Neuronal stem cell (in vitro differentiated cells): ENCODE results near the gene POMGNT1.

ENCODE experiments used
- DNase-seq: peaks from one replicate; pipeline ENCODE4 v3.0.0-alpha.2; 2013; ENCODE audit warnings: low spot score
- H2AFZ ChIP-seq: one replicate; pipeline ENCODE4 v1.6.1; 2013; ENCODE audit warnings: mild to moderate bottlenecking, low read length, inconsistent platforms
- H2AK5ac ChIP-seq: 2 replicates; pipeline ENCODE4 v1.6.1; 2013; ENCODE audit warnings: low read depth, mild to moderate bottlenecking, inconsistent platforms, low read length, moderate library complexity, mixed read lengths
- H2BK120ac ChIP-seq: 2 replicates; pipeline ENCODE4 v1.6.1; 2013; ENCODE audit warnings: low read depth, mild to moderate bottlenecking, inconsistent platforms, low read length, moderate library complexity, mixed read lengths
- H2BK12ac ChIP-seq: one replicate; pipeline ENCODE4 v1.6.1; 2013; ENCODE audit warnings: low read length, inconsistent platforms
- H2BK15ac ChIP-seq: 2 replicates; pipeline ENCODE4 v1.6.1; 2013; ENCODE audit warnings: mild to moderate bottlenecking, low read length, inconsistent platforms, mixed read lengths
- H2BK5ac ChIP-seq: one replicate; pipeline ENCODE4 v1.6.1; 2013; ENCODE audit warnings: inconsistent platforms, mild to moderate bottlenecking, low read length, moderate library complexity
- H3K14ac ChIP-seq: one replicate; pipeline ENCODE4 v1.6.1; 2013; ENCODE audit warnings: low read length, inconsistent platforms
- H3K18ac ChIP-seq: 2 replicates; pipeline ENCODE4 v1.6.1; 2013; ENCODE audit warnings: low read length, inconsistent platforms
- H3K23ac ChIP-seq: 2 replicates; pipeline ENCODE4 v1.6.1; 2013; ENCODE audit warnings: low read depth, mild to moderate bottlenecking, mixed read lengths, low read length, inconsistent platforms; ENCODE audit not compliant: poor library complexity
- H3K27ac ChIP-seq: replicated peaks from 3 replicates; pipeline ENCODE4 v1.5.1; 2013; ENCODE audit warnings: low read length, inconsistent platforms
- H3K27me3 ChIP-seq, 3 experiments: 2 replicates each; pipeline ENCODE4 v1.6.1; 2013; ENCODE audit warnings: low read length in 3 of 3, mild to moderate bottlenecking in 2 of 3, inconsistent platforms in 1 of 3, low read depth in 1 of 3, mixed read lengths in 1 of 3, moderate library complexity in 1 of 3; ENCODE audit not compliant: control insufficient read depth in 3 of 3, insufficient read depth in 3 of 3
- H3K36me3 ChIP-seq, 2 donors: replicated peaks in 1 of 2; 2 replicates each; pipeline ENCODE4 v1.6.1; 2013; ENCODE audit warnings: low read length in 2 of 2; ENCODE audit not compliant: control insufficient read depth in 2 of 2, insufficient read depth in 2 of 2
- H3K4ac ChIP-seq: 2 replicates; pipeline ENCODE4 v1.6.1; 2013; ENCODE audit warnings: inconsistent platforms, mild to moderate bottlenecking, low read length, moderate library complexity
- H3K4me1 ChIP-seq, 2 donors: 1 replicate in 1 of 2; 2 replicates in 1 of 2; pipeline ENCODE4 v1.6.1; 2013; ENCODE audit warnings: low read length in 2 of 2, low read depth in 1 of 2; ENCODE audit not compliant: control insufficient read depth in 2 of 2, insufficient read depth in 1 of 2
- H3K4me2 ChIP-seq: one replicate; pipeline ENCODE4 v1.6.1; 2013; ENCODE audit warnings: mild to moderate bottlenecking, low read length, inconsistent platforms; ENCODE audit not compliant: insufficient read depth, poor library complexity, severe bottlenecking
- H3K4me3 ChIP-seq, 2 donors: 2 replicates each; pipeline ENCODE4 v1.5.1; 2013; ENCODE audit warnings: low read length in 2 of 2, mild to moderate bottlenecking in 2 of 2, inconsistent platforms in 1 of 2, moderate library complexity in 1 of 2
- H3K79me1 ChIP-seq: one replicate; pipeline ENCODE4 v1.6.1; 2013; ENCODE audit warnings: low read depth, mild to moderate bottlenecking, inconsistent platforms, low read length, moderate library complexity
- H3K9ac ChIP-seq: one replicate; pipeline ENCODE4 v1.6.1; 2013; ENCODE audit warnings: mild to moderate bottlenecking, low read depth, low read length, inconsistent platforms; ENCODE audit not compliant: poor library complexity
- H3K9me3 ChIP-seq, 2 donors: replicated peaks in 1 of 2; 2 replicates each; pipeline versions ENCODE3 to v1.6.1; 2013; ENCODE audit warnings: low read length in 2 of 2, mild to moderate bottlenecking in 2 of 2, inconsistent platforms in 1 of 2, low read depth in 1 of 2, mixed read lengths in 1 of 2, moderate library complexity in 1 of 2; ENCODE audit not compliant: control insufficient read depth in 2 of 2, insufficient read depth in 1 of 2
- H4K8ac ChIP-seq: one replicate; pipeline ENCODE4 v1.6.1; 2013; ENCODE audit warnings: low read depth, mild to moderate bottlenecking, inconsistent platforms, low read length, moderate library complexity
- H4K91ac ChIP-seq: one replicate; pipeline ENCODE4 v1.6.1; 2013; ENCODE audit warnings: low read length, low read depth, mild to moderate bottlenecking, inconsistent platforms; ENCODE audit not compliant: poor library complexity
- WGBS, 2 donors: extraction: QIAGEN DNeasy Blood & Tissue Kit; methylation state at CpG; one replicate each; pipeline ENCODE4 v1.1.7; 2013; ENCODE audit warnings: missing lambda C conversion rate in 2 of 2, mixed read lengths in 1 of 2; ENCODE audit not compliant: insufficient read length in 2 of 2, insufficient replicate concordance in 1 of 2; ENCODE audit errors: extremely low coverage in 2 of 2; 5-methylcytosine and 5-hydroxymethylcytosine counted together

POMGNT1 gene

GRCh38 chr1:46193285-46193684, 4.9 kb downstream of the POMGNT1 start:
- no peak overlapping the region for H3K27ac ChIP-seq
- no peaks in the 10 kb centered on the region for H3K9me3 ChIP-seq
- peaks cover 6 to 7% of the 10 kb centered on the region in 2 donors for H3K4me1 ChIP-seq
- DNase-seq, result no peak
- H3K14ac ChIP-seq, result no peak overlapping the region
- H3K18ac ChIP-seq, result no peak overlapping the region
- no peak overlapping the region for H2AFZ ChIP-seq
- no peak overlapping the region for H3K4ac ChIP-seq
- no peak overlapping the region for H3K9ac ChIP-seq
- no peaks in the 10 kb centered on the region for H3K27me3 ChIP-seq
- H2BK5ac ChIP-seq, result no peak overlapping the region
- no peak overlapping the region for H4K91ac ChIP-seq
- peak overlapping the region; percentile 60 for H3K23ac ChIP-seq
- no peak overlapping the region for H3K4me3 ChIP-seq
- no peak overlapping the region for H2AK5ac ChIP-seq
- H2BK120ac ChIP-seq, result no peak overlapping the region
- H3K79me1 ChIP-seq, result peaks cover 7% of the 10 kb centered on the region
- H2BK15ac ChIP-seq, result no peak overlapping the region
- no peak overlapping the region for H4K8ac ChIP-seq
- no peak overlapping the region for H3K4me2 ChIP-seq
- H3K36me3 ChIP-seq, result peaks cover 45 to 84% of the 10 kb centered on the region in 2 donors
- H2BK12ac ChIP-seq, result no peak overlapping the region
- WGBS, 2 donors, result no CpG with 5 or more reads among the region's 7 CpGs

- H3K36me3 ChIP-seq, result peaks cover 47 to 94% of the 10 kb centered on the region in 2 donors
- no peak overlapping the region for H2AFZ ChIP-seq
- no peaks in the 10 kb centered on the region for H3K9me3 ChIP-seq
- peak overlapping the region; percentile 73 for H3K23ac ChIP-seq
- H3K14ac ChIP-seq, result no peak overlapping the region
- DNase-seq, result no peak
- no peaks in the 10 kb centered on the region for H3K27me3 ChIP-seq
- peak overlapping the region in 1 of 2 donors; percentile 51 for H3K4me3 ChIP-seq
- no peak overlapping the region for H3K4me2 ChIP-seq
- H3K79me1 ChIP-seq, result peaks cover 5% of the 10 kb centered on the region
- no peak overlapping the region for H2BK12ac ChIP-seq
- H2BK15ac ChIP-seq, result no peak overlapping the region
- no peak overlapping the region for H4K8ac ChIP-seq
- H3K27ac ChIP-seq, result no peak overlapping the region
- peak overlapping the region; percentile 13 for H3K18ac ChIP-seq
- no peak overlapping the region for H3K9ac ChIP-seq
- no CpG with 5 or more reads among the region's 10 CpGs for WGBS, 2 donors
- H2AK5ac ChIP-seq, result no peak overlapping the region
- H4K91ac ChIP-seq, result no peak overlapping the region
- H3K4ac ChIP-seq, result no peak overlapping the region
- no peaks in the 10 kb centered on the region for H3K4me1 ChIP-seq
- peak overlapping the region; percentile 77 for H2BK5ac ChIP-seq
- no peak overlapping the region for H2BK120ac ChIP-seq
Observed at GRCh38 chr1:46192171-46192570, 6.1 kb downstream of the POMGNT1 start.

GRCh38 chr1:46191033-46191701, 7.1 kb downstream of the POMGNT1 start:
- Histone ChIP-seq H3K23ac (no peak overlapping the region), H3K4me2 (no peak overlapping the region), H3K4me1 (no peaks in the 10 kb centered on the region), H3K4me3 (no peak overlapping the region), H3K9me3 (no peaks in the 10 kb centered on the region), H4K8ac (no peak overlapping the region), H3K14ac (no peak overlapping the region), H3K9ac (no peak overlapping the region), H3K4ac (no peak overlapping the region), H2AK5ac (no peak overlapping the region), H2BK12ac (no peak overlapping the region), H3K18ac (no peak overlapping the region), H2BK5ac (no peak overlapping the region), H2BK120ac (no peak overlapping the region), H3K27ac (no peak overlapping the region), H3K36me3 (peaks cover 45 to 87% of the 10 kb centered on the region in 2 donors), H4K91ac (no peak overlapping the region), H2BK15ac (no peak overlapping the region), H3K27me3 (no peaks in the 10 kb centered on the region), H2AFZ (no peak overlapping the region), H3K79me1 (peaks cover 2% of the 10 kb centered on the region)
- DNase-seq, result no peak
- no CpG with 5 or more reads among the region's 9 CpGs for WGBS, 2 donors

- Histone ChIP-seq H4K91ac (no peak overlapping the region), H3K4me2 (no peak overlapping the region), H2BK15ac (no peak overlapping the region), H3K36me3 (peaks cover 43 to 80% of the 10 kb centered on the region in 2 donors), H2AFZ (no peak overlapping the region), H3K14ac (no peak overlapping the region), H2AK5ac (no peak overlapping the region), H3K27ac (no peak overlapping the region), H3K9ac (no peak overlapping the region), H3K79me1 (peaks cover 2% of the 10 kb centered on the region), H3K23ac (no peak overlapping the region), H4K8ac (no peak overlapping the region), H3K27me3 (no peaks in the 10 kb centered on the region), H2BK5ac (no peak overlapping the region), H3K4ac (no peak overlapping the region), H3K4me1 (no peaks in the 10 kb centered on the region), H2BK12ac (no peak overlapping the region), H3K9me3 (no peaks in the 10 kb centered on the region), H2BK120ac (no peak overlapping the region), H3K4me3 (no peak overlapping the region), H3K18ac (no peak overlapping the region)
- WGBS, 2 donors, result no CpG with 5 or more reads among the region's 3 CpGs
- DNase-seq, result no peak
Observed at GRCh38 chr1:46190539-46190938, 7.7 kb downstream of the POMGNT1 start.
